HepG2 (cell line): ENCODE results near the gene SEMA7A. TPM values are rescaled to one million over a fixed set of nuclear protein-coding genes. Genes with fewer than 3 reads are reported as not detected.

ENCODE experiments used
- ATAC-seq: fragments of 200-7000 bp; cut with Tn5 transposase; 3 replicates; pipeline ENCODE4 v1.9.1; 2020; ENCODE audit warnings: mild to moderate bottlenecking, moderate library complexity
- BruUV-seq: library from RNA; stranded (reverse); fragments of 400-500 nt; replicated peaks from 2 replicates; lab custom pipeline; 2021; lab: Mats Ljungman, UMichigan
- CTCF ChIA-PET: fragments of 300-600 bp; formaldehyde crosslinking; extraction: SDS; loops from one replicate; lab custom pipeline; 2021; ENCODE audit warnings: low total read pairs, inconsistent platforms, low intra/inter-chr PET ratio; lab: Yijun Ruan, JAX
- POLR2A ChIA-PET: fragments of 350-600 bp; sonication (Branson Sonifier 250); formaldehyde crosslinking; loops from one replicate; lab custom pipeline; 2020; ENCODE audit warnings: antibody characterized with exemption, inconsistent platforms; lab: Yijun Ruan, JAX
- DNase-seq: peaks from one replicate; pipeline ENCODE4 v3.0.0-alpha.2; 2015; ENCODE audit warnings: low spot score
- FAIRE-seq: peaks from 3 replicates; lab custom pipeline; 2011; peaks lifted over from hg19 to GRCh38; lab: Jason Lieb, UNC
- H2AFZ ChIP-seq: one replicate; pipeline ENCODE4 v1.6.1; 2011; ENCODE audit warnings: low read length, inconsistent platforms
- H3K27ac ChIP-seq: fragments of 300-600 bp; 3 replicates; pipeline ENCODE4 v1.8.0; 2011; ENCODE audit warnings: mixed run types, mild to moderate bottlenecking, mixed read lengths, low read length, inconsistent platforms; ENCODE audit not compliant: insufficient read depth; ENCODE audit errors: extremely low read length
- H3K27me3 ChIP-seq, 2 experiments: fragments of 200-600 bp in 1 of 2; 2 replicates in 1 of 2; 3 replicates in 1 of 2; pipeline versions ENCODE4 v1.6.0 to v1.8.0; 2011; ENCODE audit warnings: low read length in 2 of 2, mild to moderate bottlenecking in 2 of 2, moderate library complexity in 2 of 2, inconsistent platforms in 1 of 2; ENCODE audit not compliant: insufficient read depth in 2 of 2, control insufficient read depth in 1 of 2
- H3K36me3 ChIP-seq, 2 experiments: fragments of 200-600 bp in 1 of 2; replicated peaks in 1 of 2; 2 replicates in 1 of 2; 3 replicates in 1 of 2; pipeline versions ENCODE4 v1.5.1 to v1.8.0; 2011; ENCODE audit warnings: low read length in 2 of 2, inconsistent platforms in 1 of 2; ENCODE audit not compliant: insufficient read depth in 2 of 2, control insufficient read depth in 1 of 2
- H3K4me1 ChIP-seq: 2 replicates; pipeline ENCODE4 v1.5.1; 2012; ENCODE audit warnings: low read length, inconsistent platforms; ENCODE audit not compliant: insufficient read depth
- H3K4me2 ChIP-seq: 2 replicates; pipeline ENCODE4 v1.6.0; 2011; ENCODE audit warnings: low read depth, low read length, inconsistent platforms
- H3K4me3 ChIP-seq, 3 experiments: fragments of 200-600 bp in 1 of 3; sonication (generic), shearing (Covaris generic) in 1 of 3; replicated peaks in 1 of 3; 2 replicates each; pipeline ENCODE4 v1.5.1; 2011 to 2016; ENCODE audit warnings: low read length in 3 of 3, inconsistent platforms in 2 of 3, low read depth in 2 of 3, mild to moderate bottlenecking in 2 of 3, control low read depth in 1 of 3, mixed read lengths in 1 of 3; ENCODE audit not compliant: insufficient read depth in 1 of 3
- H3K79me2 ChIP-seq: one replicate; pipeline ENCODE4 v1.6.1; 2011; ENCODE audit warnings: low read length, inconsistent platforms; ENCODE audit not compliant: insufficient read depth
- H3K9ac ChIP-seq: 2 replicates; pipeline ENCODE4 v1.6.0; 2011; ENCODE audit warnings: mild to moderate bottlenecking, low read depth, low read length, inconsistent platforms; ENCODE audit not compliant: insufficient read depth
- H3K9me3 ChIP-seq: 2 replicates; pipeline ENCODE4 v1.5.1; 2012; ENCODE audit warnings: mild to moderate bottlenecking, low read length
- H4K20me1 ChIP-seq: 2 replicates; pipeline ENCODE4 v1.6.0; 2011; ENCODE audit warnings: inconsistent platforms, mild to moderate bottlenecking, low read length, moderate library complexity; ENCODE audit not compliant: insufficient read depth
- XRCC5 ChIP-seq: fragments of 200-400 bp; formaldehyde crosslinking; optimal IDR thresholded peaks from 2 replicates; pipeline ENCODE3; 2017; ENCODE audit warnings: mild to moderate bottlenecking, low read length
- ZBTB42 ChIP-seq: sonication (generic); formaldehyde crosslinking; IDR thresholded peaks from 2 replicates; pipeline ENCODE4 v1.5.0; 2020; ENCODE audit warnings: mild to moderate bottlenecking, missing genetic modification reagents
- ZBTB7A ChIP-seq: sonication (generic); formaldehyde crosslinking; IDR thresholded peaks from 2 replicates; pipeline ENCODE4 v1.8.0; 2022; ENCODE audit warnings: mild to moderate bottlenecking, missing genetic modification reagents
- ZNF484 ChIP-seq: sonication (generic); formaldehyde crosslinking; IDR thresholded peaks from 2 replicates; pipeline ENCODE4 v1.5.1; 2020; ENCODE audit warnings: mild to moderate bottlenecking, low read depth, missing genetic modification reagents, borderline replicate concordance
- WGBS: methylation state at CpG from one replicate; pipeline ENCODE4 v1.1.6; 2017; ENCODE audit warnings: low lambda C conversion rate; 5-methylcytosine and 5-hydroxymethylcytosine counted together
- in situ Hi-C: cut with HindIII; loops from 2 replicates; pipeline ENCODE4 v1.10.0; 2017; ENCODE audit warnings: low pct_unique_long_range_greater_than_20kb; ENCODE audit not compliant: extremely low pct_ligation_motif_present
- intact Hi-C: fragments of 100-400 bp; cut with micrococcal nuclease; formaldehyde crosslinking; loops from one replicate; pipeline ENCODE4 v1.10.0; 2022; ENCODE audit not compliant: unreplicated experiment
- polyA plus RNA-seq, 8 experiments: library from polyadenylated mRNA; depleted of rRNA in 3 of 8; stranded (reverse) in 7 of 8; unstranded in 1 of 8; fragments of >200 nt; fragmentation: Illumina TruSeq in 4 of 8; extraction: Trizol in 4 of 8; gene quantifications; 2 replicates each; pipeline versions ENCODE4 v1.2.1 to v1.2.3, GENCODE V29; 2011 to 2016; ENCODE audit warnings: low read depth in 4 of 8, missing spikeins in 1 of 8, mixed read lengths in 1 of 8; ENCODE audit not compliant: insufficient read depth in 1 of 8
- total RNA-seq, 5 experiments: library from RNA; depleted of rRNA; stranded (reverse); fragments of >200 nt; fragmentation: Illumina TruSeq; extraction: Trizol; gene quantifications; 2 replicates each; pipeline ENCODE4 v1.2.3, GENCODE V29; 2016; ENCODE audit warnings: low read depth in 1 of 5
- TF ChIP-seq, protein P1 (sequence below): sonication (generic); formaldehyde crosslinking; conservative IDR thresholded peaks from 2 replicates; pipeline ENCODE4 v1.8.0; 2022; ENCODE audit warnings: missing genetic modification reagents
- TF ChIP-seq, protein P2 (sequence below): sonication (generic); formaldehyde crosslinking; IDR thresholded peaks from 2 replicates; pipeline ENCODE4 v1.4.0; 2020; ENCODE audit warnings: missing genetic modification reagents, borderline replicate concordance

Gene SEMA7A
- total and polyA plus RNA-seq, 2 of the 13 experiments (the other 11 are each of a cell fraction or from before 2014, with no cell fraction given), result 9.0 to 15.8 TPM

DNA sequence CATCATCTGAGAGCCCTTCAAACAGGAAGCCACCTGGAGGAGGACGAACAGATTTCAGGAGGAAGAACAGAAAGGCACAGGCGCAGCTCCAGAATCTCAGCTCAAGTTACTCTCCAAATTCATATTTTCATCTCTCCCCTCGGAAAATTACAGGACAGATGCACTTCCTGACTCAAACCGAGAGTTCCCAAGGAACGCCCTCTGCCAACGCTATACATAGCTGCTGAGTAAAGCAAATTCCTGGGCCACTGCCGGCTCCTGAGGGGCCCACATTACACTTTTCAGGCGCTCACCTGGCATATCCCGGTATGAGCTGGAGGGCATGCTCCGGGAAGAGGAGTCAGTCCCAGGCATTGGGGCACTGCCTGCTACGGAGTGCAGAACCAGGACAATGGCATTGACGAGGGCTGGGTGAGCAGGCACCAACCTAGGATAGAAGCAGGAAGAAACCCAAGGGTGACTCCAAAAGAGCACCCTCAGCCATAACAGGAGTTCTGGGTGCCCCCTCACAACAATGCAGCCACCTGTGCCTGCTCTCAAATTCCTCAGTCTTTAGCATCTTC is 16.0 kb upstream of the SEMA7A start:
- CTCF ChIA-PET, result no interaction called here
- peaks cover 46% of the 10 kb centered on the region for H3K4me1 ChIP-seq
- H2AFZ ChIP-seq, result no peak overlapping the region
- in situ Hi-C loops (no loop called here), intact Hi-C loops (no loop called here)
- no peaks in the 10 kb centered on the region for H4K20me1 ChIP-seq
- H3K9me3 ChIP-seq, result no peaks in the 10 kb centered on the region
- H3K79me2 ChIP-seq, result no peaks in the 10 kb centered on the region
- FAIRE-seq, result no peak
- H3K27me3 ChIP-seq, result no peaks in the 10 kb centered on the region
- H3K4me2 ChIP-seq, result no peak overlapping the region
- peaks cover 7 to 66% of the 10 kb centered on the region in 2 experiments for H3K36me3 ChIP-seq
- 96% methylated on average over 10 of the region's 12 CpGs for WGBS
- H3K9ac ChIP-seq, result no peak overlapping the region
- H3K4me3 ChIP-seq, result no peak overlapping the region
- TF ChIP-seq ZNF484, result no peak
- TF ChIP-seq ZBTB42 (CRISPR knock-in tag), result no peak
- TF ChIP-seq, protein P1, sequence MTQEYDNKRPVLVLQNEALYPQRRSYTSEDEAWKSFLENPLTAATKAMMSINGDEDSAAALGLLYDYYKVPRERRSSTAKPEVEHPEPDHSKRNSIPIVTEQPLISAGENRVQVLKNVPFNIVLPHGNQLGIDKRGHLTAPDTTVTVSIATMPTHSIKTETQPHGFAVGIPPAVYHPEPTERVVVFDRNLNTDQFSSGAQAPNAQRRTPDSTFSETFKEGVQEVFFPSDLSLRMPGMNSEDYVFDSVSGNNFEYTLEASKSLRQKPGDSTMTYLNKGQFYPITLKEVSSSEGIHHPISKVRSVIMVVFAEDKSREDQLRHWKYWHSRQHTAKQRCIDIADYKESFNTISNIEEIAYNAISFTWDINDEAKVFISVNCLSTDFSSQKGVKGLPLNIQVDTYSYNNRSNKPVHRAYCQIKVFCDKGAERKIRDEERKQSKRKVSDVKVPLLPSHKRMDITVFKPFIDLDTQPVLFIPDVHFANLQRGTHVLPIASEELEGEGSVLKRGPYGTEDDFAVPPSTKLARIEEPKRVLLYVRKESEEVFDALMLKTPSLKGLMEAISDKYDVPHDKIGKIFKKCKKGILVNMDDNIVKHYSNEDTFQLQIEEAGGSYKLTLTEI (CRISPR knock-in tag), result no peak
- no peak for TF ChIP-seq ZBTB7A (CRISPR knock-in tag)
- TF ChIP-seq, protein P2, sequence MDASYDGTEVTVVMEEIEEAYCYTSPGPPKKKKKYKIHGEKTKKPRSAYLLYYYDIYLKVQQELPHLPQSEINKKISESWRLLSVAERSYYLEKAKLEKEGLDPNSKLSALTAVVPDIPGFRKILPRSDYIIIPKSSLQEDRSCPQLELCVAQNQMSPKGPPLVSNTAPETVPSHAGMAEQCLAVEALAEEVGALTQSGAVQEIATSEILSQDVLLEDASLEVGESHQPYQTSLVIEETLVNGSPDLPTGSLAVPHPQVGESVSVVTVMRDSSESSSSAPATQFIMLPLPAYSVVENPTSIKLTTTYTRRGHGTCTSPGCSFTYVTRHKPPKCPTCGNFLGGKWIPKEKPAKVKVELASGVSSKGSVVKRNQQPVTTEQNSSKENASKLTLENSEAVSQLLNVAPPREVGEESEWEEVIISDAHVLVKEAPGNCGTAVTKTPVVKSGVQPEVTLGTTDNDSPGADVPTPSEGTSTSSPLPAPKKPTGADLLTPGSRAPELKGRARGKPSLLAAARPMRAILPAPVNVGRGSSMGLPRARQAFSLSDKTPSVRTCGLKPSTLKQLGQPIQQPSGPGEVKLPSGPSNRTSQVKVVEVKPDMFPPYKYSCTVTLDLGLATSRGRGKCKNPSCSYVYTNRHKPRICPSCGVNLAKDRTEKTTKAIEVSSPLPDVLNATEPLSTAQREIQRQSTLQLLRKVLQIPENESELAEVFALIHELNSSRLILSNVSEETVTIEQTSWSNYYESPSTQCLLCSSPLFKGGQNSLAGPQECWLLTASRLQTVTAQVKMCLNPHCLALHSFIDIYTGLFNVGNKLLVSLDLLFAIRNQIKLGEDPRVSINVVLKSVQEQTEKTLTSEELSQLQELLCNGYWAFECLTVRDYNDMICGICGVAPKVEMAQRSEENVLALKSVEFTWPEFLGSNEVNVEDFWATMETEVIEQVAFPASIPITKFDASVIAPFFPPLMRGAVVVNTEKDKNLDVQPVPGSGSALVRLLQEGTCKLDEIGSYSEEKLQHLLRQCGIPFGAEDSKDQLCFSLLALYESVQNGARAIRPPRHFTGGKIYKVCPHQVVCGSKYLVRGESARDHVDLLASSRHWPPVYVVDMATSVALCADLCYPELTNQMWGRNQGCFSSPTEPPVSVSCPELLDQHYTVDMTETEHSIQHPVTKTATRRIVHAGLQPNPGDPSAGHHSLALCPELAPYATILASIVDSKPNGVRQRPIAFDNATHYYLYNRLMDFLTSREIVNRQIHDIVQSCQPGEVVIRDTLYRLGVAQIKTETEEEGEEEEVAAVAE, result no peak
- no peak for TF ChIP-seq XRCC5
- ATAC-seq, result no peak
- no peak for DNase-seq
- POLR2A ChIA-PET, result interaction anchor here (1.3 to 9.6 kb wide), 3 partner anchors 9 to 19 kb away, joined by 4 to 140 read pairs (median 93); partner anchors contain the start of genes SEMA7A and UBL7
- BruUV-seq, result no TSS peak
- no peak overlapping the region for H3K27ac ChIP-seq
